WTC11 (cell line): ENCODE data around the gene ZFHX2. TPM values are rescaled to one million over a fixed set of nuclear protein-coding genes. Genes with fewer than 3 reads are reported as not detected.

Experiments used
- ATAC-seq: fragments of 200-7000 bp; cut with Tn5 transposase; 2 replicates; pipeline ENCODE4 v1.10.0; 2021; ENCODE audit warnings: mild to moderate bottlenecking, moderate library complexity
- CTCF ChIA-PET: fragments of 300-600 bp; sonication (Branson Sonifier 250); formaldehyde crosslinking; loops from one replicate; lab custom pipeline; 2021; ENCODE audit warnings: antibody characterized with exemption; lab: Charles Lee
- POLR2A ChIA-PET: fragments of 350-600 bp; sonication (Branson Sonifier 250); formaldehyde crosslinking; loops from one replicate; lab custom pipeline; 2021; ENCODE audit warnings: antibody characterized with exemption; lab: Charles Lee
- DNase-seq: peaks from one replicate; pipeline ENCODE4 v3.0.0; 2021; ENCODE audit warnings: low spot score
- H3K27ac Mint-ChIP-seq: 2 replicates; pipeline ENCODE4 v1.8.0; 2021; ENCODE audit warnings: mixed read lengths
- H3K27me3 Mint-ChIP-seq: 2 replicates; pipeline ENCODE4 v1.8.0; 2021; ENCODE audit warnings: low read depth, mild to moderate bottlenecking, moderate library complexity, mixed read lengths
- H3K36me3 Mint-ChIP-seq: 2 replicates; pipeline ENCODE4 v1.8.0; 2021; ENCODE audit warnings: mixed read lengths
- H3K4me1 Mint-ChIP-seq: 2 replicates; pipeline ENCODE4 v1.8.0; 2022; ENCODE audit warnings: mixed read lengths
- H3K4me3 Mint-ChIP-seq: 2 replicates; pipeline ENCODE4 v1.8.0; 2021; ENCODE audit warnings: mild to moderate bottlenecking, moderate library complexity, mixed read lengths
- H3K9me3 Mint-ChIP-seq: 2 replicates; pipeline ENCODE4 v1.8.0; 2021; ENCODE audit warnings: mixed read lengths
- FOXK1 ChIP-seq: sonication (generic); formaldehyde crosslinking; IDR thresholded peaks from 2 replicates; pipeline ENCODE4 v1.8.0; 2022; ENCODE audit warnings: mild to moderate bottlenecking, moderate library complexity, missing genetic modification reagents
- GABPB1 ChIP-seq: sonication (generic); formaldehyde crosslinking; IDR thresholded peaks from 2 replicates; pipeline ENCODE4 v1.8.1; 2023; ENCODE audit warnings: mild to moderate bottlenecking, missing genetic modification reagents
- GRHL2 ChIP-seq: fragments of 250-450 bp; sonication (Bioruptor Pico); IDR thresholded peaks from 2 replicates; pipeline ENCODE4 v1.8.0; 2022; ENCODE audit warnings: mild to moderate bottlenecking, moderate library complexity; ENCODE audit not compliant: insufficient replicate concordance, severe bottlenecking
- IRF1 ChIP-seq: sonication (generic); formaldehyde crosslinking; IDR thresholded peaks from 2 replicates; pipeline ENCODE4 v1.8.0; 2023; ENCODE audit warnings: missing genetic modification reagents
- JUN ChIP-seq: sonication (generic); formaldehyde crosslinking; IDR thresholded peaks from 2 replicates; pipeline ENCODE4 v1.8.0; 2023; ENCODE audit warnings: mild to moderate bottlenecking, missing genetic modification reagents
- RORB ChIP-seq: fragments of 250-450 bp; sonication (Bioruptor Pico); IDR thresholded peaks from 2 replicates; pipeline ENCODE4 v1.9.0; 2021; ENCODE audit warnings: mild to moderate bottlenecking
- SMAD4 ChIP-seq: sonication (generic); formaldehyde crosslinking; IDR thresholded peaks from 2 replicates; pipeline ENCODE4 v1.8.0; 2022; ENCODE audit warnings: mild to moderate bottlenecking, missing genetic modification reagents
- TEAD4 ChIP-seq: sonication (generic); formaldehyde crosslinking; IDR thresholded peaks from 2 replicates; pipeline ENCODE4 v1.8.0; 2022; ENCODE audit warnings: mild to moderate bottlenecking, missing genetic modification reagents
- TP53 ChIP-seq: sonication (generic); formaldehyde crosslinking; IDR thresholded peaks from 2 replicates; pipeline ENCODE4 v1.8.1; 2023; ENCODE audit warnings: mild to moderate bottlenecking, missing genetic modification reagents
- USF2 ChIP-seq: sonication (generic); formaldehyde crosslinking; IDR thresholded peaks from 2 replicates; pipeline ENCODE4 v1.8.1; 2023; ENCODE audit warnings: mild to moderate bottlenecking, missing genetic modification reagents, moderate library complexity
- ZNF219 ChIP-seq: sonication (generic); formaldehyde crosslinking; IDR thresholded peaks from 2 replicates; pipeline ENCODE4 v1.8.0; 2023; ENCODE audit warnings: missing genetic modification reagents, mild to moderate bottlenecking, borderline replicate concordance
- total RNA-seq: library from RNA; stranded (reverse); gene quantifications from 3 replicates; pipeline ENCODE4 v1.2.3, GENCODE V29; 2021
- TF ChIP-seq, protein P1 (sequence below): fragments of 250-450 bp; sonication (Bioruptor Pico); IDR thresholded peaks from 2 replicates; pipeline ENCODE4 v1.9.0; 2021; ENCODE audit warnings: moderate library complexity, mild to moderate bottlenecking, inconsistent platforms, borderline replicate concordance
- TF ChIP-seq, protein P2 (sequence below): sonication (generic); formaldehyde crosslinking; IDR thresholded peaks from 2 replicates; pipeline ENCODE4 v1.8.0; 2022; ENCODE audit warnings: mild to moderate bottlenecking, missing genetic modification reagents
- TF ChIP-seq, protein P3 (sequence below): sonication (generic); formaldehyde crosslinking; IDR thresholded peaks from 2 replicates; pipeline ENCODE4 v1.8.1; 2023; ENCODE audit warnings: mild to moderate bottlenecking, moderate library complexity, missing genetic modification reagents
- TF ChIP-seq, protein P4 (sequence below): fragments of 250-450 bp; sonication (Bioruptor Pico); IDR thresholded peaks from 2 replicates; pipeline ENCODE4 v1.9.0; 2021; ENCODE audit warnings: mild to moderate bottlenecking
- TF ChIP-seq, protein P5 (sequence below): sonication (generic); formaldehyde crosslinking; conservative IDR thresholded peaks from 2 replicates; pipeline ENCODE4 v1.8.1; 2023; ENCODE audit warnings: mild to moderate bottlenecking, low read depth, missing genetic modification reagents, moderate library complexity

The ZFHX2 gene
- total RNA-seq, 1 experiment from 2014 or later = 16.4 TPM

GRCh38 chr14:23492618-23493272 lies 58.8 kb downstream of the ZFHX2 start:
- DNase-seq = no peak
- Mint-ChIP-seq H3K27me3 (no peaks in the 10 kb centered on the region), H3K4me1 (peaks cover 30% of the 10 kb centered on the region), H3K9me3 (no peaks in the 10 kb centered on the region), H3K4me3 (no peak overlapping the region), H3K36me3 (no peaks in the 10 kb centered on the region), H3K27ac (peak overlapping the region; percentile 15)
- TF ChIP-seq GABPB1 (CRISPR knock-in tag) (peak; percentile 52; the same call in 1 of the 2 replicates), USF2 (CRISPR knock-in tag) (no peak)
- ChIA-PET CTCF (interaction anchor here (1.2 to 2.6 kb wide), 3 partner anchors 14 to 66 kb away, joined by 3 to 22 read pairs (median 10); no protein-coding TSS in a partner anchor), POLR2A (no interaction called here)
- ATAC-seq = no peak

DNA sequence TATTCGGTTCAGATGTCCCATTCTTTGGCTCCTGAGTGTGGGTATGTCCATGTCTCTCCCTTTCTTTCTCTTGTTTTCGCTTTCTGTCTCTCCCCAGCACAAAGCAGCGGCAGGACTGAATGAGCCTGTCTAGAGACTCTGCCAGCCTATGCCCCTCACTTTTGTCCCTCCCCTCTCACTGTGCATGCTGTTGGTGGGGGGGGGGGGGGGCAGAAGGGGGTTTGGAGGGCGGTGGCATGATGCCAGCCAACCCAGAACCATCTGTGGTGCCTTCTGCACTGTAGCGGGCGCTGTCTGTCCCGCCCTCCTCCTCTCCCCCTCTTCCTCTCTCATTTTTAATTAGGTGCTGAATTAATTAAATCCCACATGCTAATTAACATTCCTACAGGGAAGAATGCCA lies 64.3 kb downstream of the ZFHX2 start:
- CTCF ChIA-PET = interaction anchor here (6.8 to 13.9 kb wide), 2 partner anchors 52 to 73 kb away, joined by 181 to 377 read pairs; no protein-coding TSS in a partner anchor
- no peak overlapping the region for H3K27ac Mint-ChIP-seq
- H3K9me3 Mint-ChIP-seq = no peaks in the 10 kb centered on the region
- DNase-seq (no peak), ATAC-seq (no peak)
- H3K27me3 Mint-ChIP-seq = no peaks in the 10 kb centered on the region; the same call in 1 of the 2 replicates
- H3K36me3 Mint-ChIP-seq = no peaks in the 10 kb centered on the region
- TF ChIP-seq JUN (CRISPR knock-in tag) = no peak
- no peak for TF ChIP-seq RORB
- TF ChIP-seq, all 79 proteins: peak for 0
- POLR2A ChIA-PET = no interaction called here
- H3K4me3 Mint-ChIP-seq = no peak overlapping the region
- peaks cover 52% of the 10 kb centered on the region for H3K4me1 Mint-ChIP-seq

- DNase-seq (no peak), ATAC-seq (no peak)
- peak overlapping the region; percentile 93 for H3K27ac Mint-ChIP-seq
- H3K36me3 Mint-ChIP-seq = no peaks in the 10 kb centered on the region
- ChIA-PET POLR2A (interaction anchor here (1.8 to 6.0 kb wide), 2 partner anchors 34 to 53 kb away, joined by 5 to 73 read pairs; no protein-coding TSS in a partner anchor), CTCF (interaction anchor here (0.9 to 13.9 kb wide), 10 partner anchors 8 to 103 kb away, joined by 3 to 377 read pairs (median 6); partner anchors contain the start of genes AP1G2 and THTPA)
- peaks cover 64% of the 10 kb centered on the region for H3K4me1 Mint-ChIP-seq
- H3K9me3 Mint-ChIP-seq = no peaks in the 10 kb centered on the region
- H3K27me3 Mint-ChIP-seq = no peaks in the 10 kb centered on the region; the same call in 1 of the 2 replicates
- no peak overlapping the region for H3K4me3 Mint-ChIP-seq
- no peak for TF ChIP-seq TP53 (CRISPR knock-in tag)
- TF ChIP-seq, protein P1, sequence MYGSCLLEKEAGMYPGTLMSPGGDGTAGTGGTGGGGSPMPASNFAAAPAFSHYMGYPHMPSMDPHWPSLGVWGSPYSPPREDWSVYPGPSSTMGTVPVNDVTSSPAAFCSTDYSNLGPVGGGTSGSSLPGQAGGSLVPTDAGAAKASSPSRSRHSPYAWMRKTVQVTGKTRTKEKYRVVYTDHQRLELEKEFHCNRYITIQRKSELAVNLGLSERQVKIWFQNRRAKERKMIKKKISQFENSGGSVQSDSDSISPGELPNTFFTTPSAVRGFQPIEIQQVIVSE (CRISPR knock-in tag) = no peak
- no peak for TF ChIP-seq FOXK1
- TF ChIP-seq, protein P2, sequence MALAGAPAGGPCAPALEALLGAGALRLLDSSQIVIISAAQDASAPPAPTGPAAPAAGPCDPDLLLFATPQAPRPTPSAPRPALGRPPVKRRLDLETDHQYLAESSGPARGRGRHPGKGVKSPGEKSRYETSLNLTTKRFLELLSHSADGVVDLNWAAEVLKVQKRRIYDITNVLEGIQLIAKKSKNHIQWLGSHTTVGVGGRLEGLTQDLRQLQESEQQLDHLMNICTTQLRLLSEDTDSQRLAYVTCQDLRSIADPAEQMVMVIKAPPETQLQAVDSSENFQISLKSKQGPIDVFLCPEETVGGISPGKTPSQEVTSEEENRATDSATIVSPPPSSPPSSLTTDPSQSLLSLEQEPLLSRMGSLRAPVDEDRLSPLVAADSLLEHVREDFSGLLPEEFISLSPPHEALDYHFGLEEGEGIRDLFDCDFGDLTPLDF = no peak
- no peak for TF ChIP-seq IRF1 (CRISPR knock-in tag)
- no peak for TF ChIP-seq GABPB1 (CRISPR knock-in tag)
- TF ChIP-seq, protein P3, sequence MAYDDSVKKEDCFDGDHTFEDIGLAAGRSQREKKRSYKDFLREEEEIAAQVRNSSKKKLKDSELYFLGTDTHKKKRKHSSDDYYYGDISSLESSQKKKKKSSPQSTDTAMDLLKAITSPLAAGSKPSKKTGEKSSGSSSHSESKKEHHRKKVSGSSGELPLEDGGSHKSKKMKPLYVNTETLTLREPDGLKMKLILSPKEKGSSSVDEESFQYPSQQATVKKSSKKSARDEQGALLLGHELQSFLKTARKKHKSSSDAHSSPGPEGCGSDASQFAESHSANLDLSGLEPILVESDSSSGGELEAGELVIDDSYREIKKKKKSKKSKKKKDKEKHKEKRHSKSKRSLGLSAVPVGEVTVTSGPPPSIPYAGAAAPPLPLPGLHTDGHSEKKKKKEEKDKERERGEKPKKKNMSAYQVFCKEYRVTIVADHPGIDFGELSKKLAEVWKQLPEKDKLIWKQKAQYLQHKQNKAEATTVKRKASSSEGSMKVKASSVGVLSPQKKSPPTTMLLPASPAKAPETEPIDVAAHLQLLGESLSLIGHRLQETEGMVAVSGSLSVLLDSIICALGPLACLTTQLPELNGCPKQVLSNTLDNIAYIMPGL = no peak
- no peak for TF ChIP-seq ZNF219 (CRISPR knock-in tag)
- TF ChIP-seq, protein P4, sequence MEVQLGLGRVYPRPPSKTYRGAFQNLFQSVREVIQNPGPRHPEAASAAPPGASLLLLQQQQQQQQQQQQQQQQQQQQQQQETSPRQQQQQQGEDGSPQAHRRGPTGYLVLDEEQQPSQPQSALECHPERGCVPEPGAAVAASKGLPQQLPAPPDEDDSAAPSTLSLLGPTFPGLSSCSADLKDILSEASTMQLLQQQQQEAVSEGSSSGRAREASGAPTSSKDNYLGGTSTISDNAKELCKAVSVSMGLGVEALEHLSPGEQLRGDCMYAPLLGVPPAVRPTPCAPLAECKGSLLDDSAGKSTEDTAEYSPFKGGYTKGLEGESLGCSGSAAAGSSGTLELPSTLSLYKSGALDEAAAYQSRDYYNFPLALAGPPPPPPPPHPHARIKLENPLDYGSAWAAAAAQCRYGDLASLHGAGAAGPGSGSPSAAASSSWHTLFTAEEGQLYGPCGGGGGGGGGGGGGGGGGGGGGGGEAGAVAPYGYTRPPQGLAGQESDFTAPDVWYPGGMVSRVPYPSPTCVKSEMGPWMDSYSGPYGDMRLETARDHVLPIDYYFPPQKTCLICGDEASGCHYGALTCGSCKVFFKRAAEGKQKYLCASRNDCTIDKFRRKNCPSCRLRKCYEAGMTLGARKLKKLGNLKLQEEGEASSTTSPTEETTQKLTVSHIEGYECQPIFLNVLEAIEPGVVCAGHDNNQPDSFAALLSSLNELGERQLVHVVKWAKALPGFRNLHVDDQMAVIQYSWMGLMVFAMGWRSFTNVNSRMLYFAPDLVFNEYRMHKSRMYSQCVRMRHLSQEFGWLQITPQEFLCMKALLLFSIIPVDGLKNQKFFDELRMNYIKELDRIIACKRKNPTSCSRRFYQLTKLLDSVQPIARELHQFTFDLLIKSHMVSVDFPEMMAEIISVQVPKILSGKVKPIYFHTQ (CRISPR knock-in tag) = no peak
- no peak for TF ChIP-seq TEAD4 (CRISPR knock-in tag)
- TF ChIP-seq GRHL2 (CRISPR knock-in tag) = no peak
- TF ChIP-seq, protein P5, sequence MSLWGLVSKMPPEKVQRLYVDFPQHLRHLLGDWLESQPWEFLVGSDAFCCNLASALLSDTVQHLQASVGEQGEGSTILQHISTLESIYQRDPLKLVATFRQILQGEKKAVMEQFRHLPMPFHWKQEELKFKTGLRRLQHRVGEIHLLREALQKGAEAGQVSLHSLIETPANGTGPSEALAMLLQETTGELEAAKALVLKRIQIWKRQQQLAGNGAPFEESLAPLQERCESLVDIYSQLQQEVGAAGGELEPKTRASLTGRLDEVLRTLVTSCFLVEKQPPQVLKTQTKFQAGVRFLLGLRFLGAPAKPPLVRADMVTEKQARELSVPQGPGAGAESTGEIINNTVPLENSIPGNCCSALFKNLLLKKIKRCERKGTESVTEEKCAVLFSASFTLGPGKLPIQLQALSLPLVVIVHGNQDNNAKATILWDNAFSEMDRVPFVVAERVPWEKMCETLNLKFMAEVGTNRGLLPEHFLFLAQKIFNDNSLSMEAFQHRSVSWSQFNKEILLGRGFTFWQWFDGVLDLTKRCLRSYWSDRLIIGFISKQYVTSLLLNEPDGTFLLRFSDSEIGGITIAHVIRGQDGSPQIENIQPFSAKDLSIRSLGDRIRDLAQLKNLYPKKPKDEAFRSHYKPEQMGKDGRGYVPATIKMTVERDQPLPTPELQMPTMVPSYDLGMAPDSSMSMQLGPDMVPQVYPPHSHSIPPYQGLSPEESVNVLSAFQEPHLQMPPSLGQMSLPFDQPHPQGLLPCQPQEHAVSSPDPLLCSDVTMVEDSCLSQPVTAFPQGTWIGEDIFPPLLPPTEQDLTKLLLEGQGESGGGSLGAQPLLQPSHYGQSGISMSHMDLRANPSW (CRISPR knock-in tag) = no peak
- TF ChIP-seq SMAD4 (CRISPR knock-in tag) = no peak
Measured at GRCh38 chr14:23486036-23486435, 65.5 kb downstream of the ZFHX2 start.
